GM18517 (cell line): ENCODE results near the gene REST.
A peak's percentile ranks its signal among the peaks of the same experiment; 100 is the strongest.

Experiments used
- ATAC-seq: cut with Tn5 transposase; IDR thresholded peaks from one replicate; pipeline ENCODE4 v1.9.1; 2021; ENCODE audit warnings: mild to moderate bottlenecking, moderate library complexity; ENCODE audit not compliant: unreplicated experiment

Gene REST

GRCh38 chr4:56973336-56973735 lies 65.6 kb downstream of the REST start:
- ATAC-seq = no peak

GRCh38 chr4:56976283-56976836 lies 68.7 kb downstream of the REST start:
- no peak for ATAC-seq

- ATAC-seq = peak; percentile 17
Observed at GRCh38 chr4:56976837-56977320, 69.2 kb downstream of the REST start.

GRCh38 chr4:56977321-56978012 lies 69.8 kb downstream of the REST start, which contains the start of gene NOA1:
Gene NOA1 (minus strand): TSS chr4:56977606. CDS start chr4:56977585, 21 bp downstream.
- ATAC-seq = peak; percentile 85

- ATAC-seq = peak; percentile 51
Observed at GRCh38 chr4:56978750-56979303, 71.1 kb downstream of the REST start, which contains the start of gene POLR2B. Gene POLR2B (plus strand): TSS chr4:56978896. CDS start chr4:56978986, 90 bp downstream.

GRCh38 chr4:56979421-56980072 lies 71.8 kb downstream of the REST start:
- no peak for ATAC-seq

GRCh38 chr4:56981795-56982201 lies 74.1 kb downstream of the REST start:
- no peak for ATAC-seq

- no peak for ATAC-seq
Observed at GRCh38 chr4:56986192-56986591, 78.5 kb downstream of the REST start.

GRCh38 chr4:56986952-56987351 lies 79.3 kb downstream of the REST start:
- no peak for ATAC-seq

- no peak for ATAC-seq
Observed at GRCh38 chr4:56990109-56990905, 82.6 kb downstream of the REST start.

GRCh38 chr4:56995525-56995924 lies 87.8 kb downstream of the REST start:
- no peak for ATAC-seq

- no peak for ATAC-seq
Observed at GRCh38 chr4:56999751-57000150, 92.1 kb downstream of the REST start.

- ATAC-seq = no peak
Observed at GRCh38 chr4:57013543-57014120, 105.9 kb downstream of the REST start.
